Measurements from ENCODE around the gene PPP1R9B.

PPP1R9B gene

DNA sequence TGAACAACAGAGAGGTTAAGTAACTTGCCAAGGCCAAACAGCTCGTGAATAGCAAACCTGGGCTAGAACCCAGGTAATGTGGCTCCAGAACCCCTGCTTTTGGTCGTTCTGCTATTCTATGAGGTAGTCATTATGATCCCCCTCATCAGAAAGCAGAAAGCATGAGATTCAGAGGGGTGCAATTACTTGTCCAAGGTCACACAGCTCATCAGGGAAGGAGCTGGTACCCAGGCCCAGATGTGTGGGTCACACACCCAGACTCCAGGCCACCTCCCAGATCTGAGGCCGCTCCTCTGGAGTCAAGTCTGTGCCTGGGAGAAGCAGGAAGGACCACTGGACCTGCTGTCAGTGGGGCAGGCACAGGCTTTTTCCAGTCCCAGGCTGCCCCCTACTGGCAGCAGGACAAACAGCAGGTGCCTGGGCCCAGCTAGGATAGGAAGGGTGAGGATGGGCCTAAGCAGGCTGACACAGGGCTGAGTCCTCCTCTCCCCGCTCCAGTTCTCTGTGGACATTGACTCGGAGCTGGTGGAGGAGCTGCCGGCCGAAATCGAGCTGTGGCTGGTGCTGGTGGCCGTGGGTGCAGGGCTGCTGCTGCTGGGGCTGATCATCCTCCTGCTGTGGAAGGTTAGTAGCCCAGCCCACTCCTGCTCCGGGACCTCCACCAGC lies 63.1 kb downstream of the PPP1R9B start:
- peak; percentile 54 for DNase-seq
